Left ventricle myocardium inferior (tissue), 1 donor: ENCODE measurements around the gene EGR4. TPM values are rescaled to one million over a fixed set of nuclear protein-coding genes. Genes with fewer than 3 reads are reported as not detected.
A peak's percentile ranks its signal among the peaks of the same experiment; 100 is the strongest.

Source experiments
- DNase-seq: peaks from one replicate; pipeline ENCODE4 v3.0.0-alpha.2; 2020
- H3K27ac ChIP-seq: fragments of 200-600 bp; replicated peaks from 2 replicates; pipeline ENCODE4 v1.8.0; 2021
- H3K27me3 ChIP-seq: fragments of 200-600 bp; 2 replicates; pipeline ENCODE4 v1.8.0; 2021; ENCODE audit warnings: low read depth
- H3K36me3 ChIP-seq: fragments of 200-600 bp; 2 replicates; pipeline ENCODE4 v1.8.0; 2021
- H3K4me1 ChIP-seq: fragments of 200-600 bp; 2 replicates; pipeline ENCODE4 v1.8.0; 2021
- H3K4me3 ChIP-seq: fragments of 200-600 bp; 2 replicates; pipeline ENCODE4 v1.8.0; 2021; ENCODE audit warnings: mild to moderate bottlenecking, moderate library complexity
- H3K9me3 ChIP-seq: fragments of 200-600 bp; replicated peaks from 2 replicates; pipeline ENCODE4 v1.8.0; 2021
- intact Hi-C: fragments of 100-400 bp; cut with micrococcal nuclease; formaldehyde crosslinking; loops from one replicate; pipeline ENCODE4 v1.11.0; 2022
- long read RNA-seq: library from polyadenylated mRNA; unstranded; transcript quantifications from one replicate; pipeline ENCODE4 v2.0.0, GENCODE V29; 2021
- total RNA-seq: library from RNA; stranded (reverse); fragmentation: NEBNext Ultra II Directional; extraction: Animal tissue kit (Norgen Biotek cat#: 25700); gene quantifications from one replicate; pipeline ENCODE4 v1.2.1, GENCODE V29; 2021
- TF ChIP-seq, protein P1 (sequence below): fragments of 200-600 bp; IDR thresholded peaks from 2 replicates; pipeline ENCODE4 v1.8.0; 2021; ENCODE audit warnings: antibody characterized with exemption, mild to moderate bottlenecking, borderline replicate concordance
- donor health status: DM: no; HTN: yes; CAD: no; lungs with severe emphysema.

The EGR4 gene
- not detected for total RNA-seq
- long read RNA-seq, result 0 reads

DNA sequence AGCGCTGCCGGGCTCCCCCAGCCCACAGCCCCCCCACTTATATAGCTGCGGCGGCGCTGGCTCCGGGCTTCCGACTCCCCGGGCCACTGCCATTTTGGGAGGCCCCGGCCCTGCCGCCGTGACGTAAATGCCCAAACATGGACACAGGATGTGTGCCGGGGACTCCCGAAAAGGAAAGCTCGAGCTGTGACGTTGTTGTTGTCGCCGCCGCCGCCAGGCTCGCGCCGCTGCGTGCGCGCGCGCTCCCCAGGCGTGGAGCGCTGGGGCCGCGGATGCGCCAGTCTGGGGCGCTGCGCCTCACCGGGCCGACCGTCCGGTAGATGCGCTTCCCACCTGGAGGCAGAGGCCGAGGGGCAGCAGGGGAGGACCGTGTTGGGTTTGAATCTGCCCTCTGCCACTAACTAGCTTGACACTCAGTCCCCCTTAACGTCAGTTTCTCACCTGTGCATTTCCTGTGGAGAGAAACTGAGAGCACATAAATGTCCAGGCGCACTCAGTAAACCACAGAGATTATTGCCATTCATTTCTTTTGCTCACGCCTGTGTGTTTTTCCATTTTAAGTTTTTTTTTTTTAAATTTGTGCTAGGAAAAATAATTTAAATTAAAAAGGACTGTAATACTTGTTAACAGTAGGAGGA is at the start of gene EGR4:
Gene EGR4, minus strand, starts transcription at position 15 of the 638 bp plus-strand sequence. CDS start 231 bp downstream, outside the sequence.
- intact Hi-C loops, result no loop called here
- Histone ChIP-seq H3K4me1 (peaks cover 29% of the 10 kb centered on the region), H3K27me3 (peaks cover 98% of the 10 kb centered on the region), H3K4me3 (peak within 1 kb of the TSS; percentile 63), H3K9me3 (no peaks in the 10 kb centered on the region), H3K27ac (no peak within 1 kb of the TSS), H3K36me3 (no peaks in the 10 kb centered on the region)
- TF ChIP-seq, protein P1, sequence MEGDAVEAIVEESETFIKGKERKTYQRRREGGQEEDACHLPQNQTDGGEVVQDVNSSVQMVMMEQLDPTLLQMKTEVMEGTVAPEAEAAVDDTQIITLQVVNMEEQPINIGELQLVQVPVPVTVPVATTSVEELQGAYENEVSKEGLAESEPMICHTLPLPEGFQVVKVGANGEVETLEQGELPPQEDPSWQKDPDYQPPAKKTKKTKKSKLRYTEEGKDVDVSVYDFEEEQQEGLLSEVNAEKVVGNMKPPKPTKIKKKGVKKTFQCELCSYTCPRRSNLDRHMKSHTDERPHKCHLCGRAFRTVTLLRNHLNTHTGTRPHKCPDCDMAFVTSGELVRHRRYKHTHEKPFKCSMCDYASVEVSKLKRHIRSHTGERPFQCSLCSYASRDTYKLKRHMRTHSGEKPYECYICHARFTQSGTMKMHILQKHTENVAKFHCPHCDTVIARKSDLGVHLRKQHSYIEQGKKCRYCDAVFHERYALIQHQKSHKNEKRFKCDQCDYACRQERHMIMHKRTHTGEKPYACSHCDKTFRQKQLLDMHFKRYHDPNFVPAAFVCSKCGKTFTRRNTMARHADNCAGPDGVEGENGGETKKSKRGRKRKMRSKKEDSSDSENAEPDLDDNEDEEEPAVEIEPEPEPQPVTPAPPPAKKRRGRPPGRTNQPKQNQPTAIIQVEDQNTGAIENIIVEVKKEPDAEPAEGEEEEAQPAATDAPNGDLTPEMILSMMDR, result no peak
- no peak for DNase-seq

DNA sequence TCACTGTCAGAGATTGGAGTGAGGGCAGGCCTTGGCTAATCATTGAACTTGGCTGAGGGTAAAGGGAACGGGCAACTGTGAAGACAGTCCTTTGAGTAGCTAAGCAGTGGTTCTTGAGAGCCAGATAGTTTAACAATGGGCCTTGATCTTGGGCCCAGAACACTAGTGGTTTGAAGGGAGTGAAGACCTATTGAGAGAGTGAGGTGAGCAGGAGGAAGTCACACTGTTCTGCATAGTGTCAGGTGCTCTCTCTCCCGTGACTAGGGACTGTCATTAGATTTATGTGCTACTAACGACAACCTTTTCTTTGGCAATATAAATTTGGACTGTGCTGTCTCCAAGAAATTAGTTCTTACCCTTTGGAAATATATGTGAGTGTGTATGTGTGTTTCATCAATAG is 47.7 kb upstream of the EGR4 start:
- Histone ChIP-seq H3K4me3 (no peak overlapping the region), H3K36me3 (no peaks in the 10 kb centered on the region), H3K4me1 (no peaks in the 10 kb centered on the region), H3K27me3 (peaks cover 4% of the 10 kb centered on the region), H3K27ac (no peak overlapping the region), H3K9me3 (no peaks in the 10 kb centered on the region)
- intact Hi-C loops, result no loop called here
- DNase-seq, result no peak
- TF ChIP-seq, protein P1, result no peak

DNA sequence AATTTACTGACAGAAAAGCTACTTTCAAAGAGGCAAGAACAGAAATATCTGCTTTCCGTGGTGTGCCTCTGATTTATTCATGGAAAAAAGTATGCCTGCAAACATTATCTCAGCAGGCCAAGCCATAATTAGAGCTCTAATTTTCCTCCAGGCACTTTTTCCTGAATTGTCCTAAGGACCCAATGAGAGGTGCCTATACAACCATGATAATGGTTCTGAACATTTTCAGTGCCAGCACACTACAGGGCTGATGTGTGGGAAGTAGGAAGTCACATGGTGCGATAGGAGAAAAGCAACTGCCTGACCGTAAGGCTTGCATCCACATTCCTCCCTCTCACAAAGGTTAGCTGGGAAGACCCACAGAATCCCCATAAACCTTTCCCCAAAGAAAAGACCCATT is 45.9 kb upstream of the EGR4 start:
- Histone ChIP-seq H3K9me3 (peaks cover 18% of the 10 kb centered on the region), H3K4me3 (no peak overlapping the region), H3K4me1 (no peaks in the 10 kb centered on the region), H3K36me3 (no peaks in the 10 kb centered on the region), H3K27ac (no peak overlapping the region), H3K27me3 (peaks cover 4% of the 10 kb centered on the region)
- intact Hi-C loops, result no loop called here
- TF ChIP-seq, protein P1, result no peak
- no peak for DNase-seq

DNA sequence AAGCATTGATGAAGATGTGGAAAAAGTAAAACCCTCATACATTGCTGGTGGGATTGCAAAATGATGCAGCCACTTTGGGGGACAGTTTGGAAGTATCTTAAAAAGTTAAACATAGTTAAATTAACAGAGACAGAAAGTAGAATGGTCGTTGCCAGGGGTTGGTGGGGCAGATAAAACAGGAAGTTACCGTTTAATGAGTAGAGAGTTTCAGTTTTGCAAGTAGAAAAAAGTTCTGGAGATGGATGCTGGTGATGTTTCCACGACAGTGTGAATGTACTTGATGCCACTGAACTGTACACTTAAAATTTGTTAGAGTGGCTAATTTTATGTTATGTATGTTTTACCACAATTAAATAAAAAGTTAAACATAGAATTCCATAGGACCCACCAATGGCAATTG is 44.5 kb upstream of the EGR4 start:
- Histone ChIP-seq H3K27me3 (peaks cover 4% of the 10 kb centered on the region), H3K4me3 (no peak overlapping the region)

DNA sequence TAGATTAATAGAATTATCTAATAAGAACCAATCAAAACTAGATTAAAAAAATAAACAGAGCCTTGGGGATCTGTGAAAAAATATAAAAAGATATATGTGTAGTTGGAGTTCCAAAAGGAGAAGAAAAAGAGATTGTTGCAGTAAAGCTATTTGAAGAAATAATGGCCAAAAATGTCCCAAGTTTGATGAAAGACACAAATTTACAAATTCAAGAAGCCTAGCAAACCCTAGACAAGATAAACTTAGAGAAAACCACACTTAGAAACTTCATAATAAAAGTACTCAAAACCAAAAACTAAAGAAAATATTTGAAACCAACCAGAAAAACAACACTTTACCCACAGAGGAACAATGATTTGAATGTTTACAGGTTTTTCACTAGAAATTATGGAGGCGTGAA is 41.3 kb upstream of the EGR4 start:
- no peak for DNase-seq
- peaks cover 8% of the 10 kb centered on the region for H3K27me3 ChIP-seq
- H3K4me1 ChIP-seq, result no peaks in the 10 kb centered on the region
- TF ChIP-seq, protein P1, result no peak
- H3K4me3 ChIP-seq, result no peak overlapping the region
- intact Hi-C loops, result no loop called here
- no peaks in the 10 kb centered on the region for H3K36me3 ChIP-seq
- H3K27ac ChIP-seq, result no peak overlapping the region
- peaks cover 21% of the 10 kb centered on the region for H3K9me3 ChIP-seq

More for the DNA sequence above, 44.5 kb upstream of the EGR4 start:
- intact Hi-C loops, result no loop called here
- no peaks in the 10 kb centered on the region for H3K4me1 ChIP-seq
- H3K27ac ChIP-seq, result no peak overlapping the region
- peaks cover 21% of the 10 kb centered on the region for H3K9me3 ChIP-seq
- no peaks in the 10 kb centered on the region for H3K36me3 ChIP-seq
- TF ChIP-seq, protein P1, result no peak
- no peak for DNase-seq
